Measurements from ENCODE around the gene PRPF19. TPM values are rescaled to one million over a fixed set of nuclear protein-coding genes. Genes with fewer than 3 reads are reported as not detected.

PRPF19 gene
- polyA plus RNA-seq, 1 of the 3 experiments (the other 2 are of a cell fraction) = 58.9 TPM

DNA sequence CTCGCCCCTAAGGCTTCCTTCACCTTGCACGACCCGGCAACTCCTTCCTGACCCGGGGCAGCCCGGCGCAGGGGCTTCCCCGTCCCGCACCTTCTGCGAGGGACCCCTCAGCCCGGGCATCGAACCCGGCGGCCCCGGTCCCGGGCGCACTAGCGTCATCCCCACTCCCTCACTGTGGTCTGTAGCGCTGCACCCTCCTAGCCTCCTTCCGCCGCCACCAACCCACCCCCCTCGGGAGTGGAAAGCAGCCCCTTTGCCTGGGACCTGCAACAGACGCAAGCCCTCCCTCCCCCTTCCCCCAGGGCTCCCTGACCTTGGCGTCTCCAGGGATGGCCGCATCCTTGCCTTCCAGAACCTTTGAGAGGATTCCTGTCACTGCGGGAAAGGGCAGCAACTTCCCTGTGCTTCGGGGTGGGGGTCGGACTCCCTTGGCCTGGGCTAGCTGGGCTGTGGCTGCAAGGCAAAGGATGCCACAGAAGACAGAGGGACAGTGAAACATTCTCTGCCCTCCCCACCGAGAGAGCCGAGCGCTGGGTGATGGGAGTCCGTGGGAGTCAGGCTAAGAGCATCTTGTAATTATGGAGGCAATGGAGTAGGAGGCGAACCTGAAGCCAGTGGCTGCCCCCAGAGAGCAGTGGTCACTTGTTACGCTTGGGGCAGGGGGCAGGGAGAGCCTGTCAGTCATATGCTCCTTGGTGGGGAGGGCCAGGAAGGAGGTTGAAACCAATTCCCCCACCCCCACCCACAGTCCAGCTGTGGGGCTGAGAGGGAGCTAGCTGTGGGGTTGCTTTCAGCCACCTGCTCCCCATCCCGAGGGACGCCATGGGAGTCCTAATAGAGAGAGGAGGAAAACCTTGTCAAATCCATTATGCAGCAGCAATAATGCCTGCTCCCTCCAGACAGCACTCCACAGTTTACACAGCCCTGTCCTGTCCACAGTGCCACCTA, 18.8 kb upstream of the PRPF19 start:
- TF ChIP-seq, protein P1, sequence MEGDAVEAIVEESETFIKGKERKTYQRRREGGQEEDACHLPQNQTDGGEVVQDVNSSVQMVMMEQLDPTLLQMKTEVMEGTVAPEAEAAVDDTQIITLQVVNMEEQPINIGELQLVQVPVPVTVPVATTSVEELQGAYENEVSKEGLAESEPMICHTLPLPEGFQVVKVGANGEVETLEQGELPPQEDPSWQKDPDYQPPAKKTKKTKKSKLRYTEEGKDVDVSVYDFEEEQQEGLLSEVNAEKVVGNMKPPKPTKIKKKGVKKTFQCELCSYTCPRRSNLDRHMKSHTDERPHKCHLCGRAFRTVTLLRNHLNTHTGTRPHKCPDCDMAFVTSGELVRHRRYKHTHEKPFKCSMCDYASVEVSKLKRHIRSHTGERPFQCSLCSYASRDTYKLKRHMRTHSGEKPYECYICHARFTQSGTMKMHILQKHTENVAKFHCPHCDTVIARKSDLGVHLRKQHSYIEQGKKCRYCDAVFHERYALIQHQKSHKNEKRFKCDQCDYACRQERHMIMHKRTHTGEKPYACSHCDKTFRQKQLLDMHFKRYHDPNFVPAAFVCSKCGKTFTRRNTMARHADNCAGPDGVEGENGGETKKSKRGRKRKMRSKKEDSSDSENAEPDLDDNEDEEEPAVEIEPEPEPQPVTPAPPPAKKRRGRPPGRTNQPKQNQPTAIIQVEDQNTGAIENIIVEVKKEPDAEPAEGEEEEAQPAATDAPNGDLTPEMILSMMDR (IDR thresholded peaks at IDR 0.05) = no peak
- TF ChIP-seq EP300 (IDR thresholded peaks at IDR 0.05; ENCODE audit: borderline replicate concordance in 1 of 2, low read depth in 1 of 2, low read length in 1 of 2) = peak in 1 of 2 experiments; percentile 70; a peak in 1 of 4 replicates
- no peak for TF ChIP-seq NRF1 (IDR thresholded peaks at IDR 0.05; ENCODE audit: low read depth, low read length)
- TF ChIP-seq, protein P2, sequence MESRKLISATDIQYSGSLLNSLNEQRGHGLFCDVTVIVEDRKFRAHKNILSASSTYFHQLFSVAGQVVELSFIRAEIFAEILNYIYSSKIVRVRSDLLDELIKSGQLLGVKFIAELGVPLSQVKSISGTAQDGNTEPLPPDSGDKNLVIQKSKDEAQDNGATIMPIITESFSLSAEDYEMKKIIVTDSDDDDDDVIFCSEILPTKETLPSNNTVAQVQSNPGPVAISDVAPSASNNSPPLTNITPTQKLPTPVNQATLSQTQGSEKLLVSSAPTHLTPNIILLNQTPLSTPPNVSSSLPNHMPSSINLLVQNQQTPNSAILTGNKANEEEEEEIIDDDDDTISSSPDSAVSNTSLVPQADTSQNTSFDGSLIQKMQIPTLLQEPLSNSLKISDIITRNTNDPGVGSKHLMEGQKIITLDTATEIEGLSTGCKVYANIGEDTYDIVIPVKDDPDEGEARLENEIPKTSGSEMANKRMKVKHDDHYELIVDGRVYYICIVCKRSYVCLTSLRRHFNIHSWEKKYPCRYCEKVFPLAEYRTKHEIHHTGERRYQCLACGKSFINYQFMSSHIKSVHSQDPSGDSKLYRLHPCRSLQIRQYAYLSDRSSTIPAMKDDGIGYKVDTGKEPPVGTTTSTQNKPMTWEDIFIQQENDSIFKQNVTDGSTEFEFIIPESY (IDR thresholded peaks at IDR 0.05; ENCODE audit: borderline replicate concordance, low read depth) = no peak
- TF ChIP-seq, protein P3, sequence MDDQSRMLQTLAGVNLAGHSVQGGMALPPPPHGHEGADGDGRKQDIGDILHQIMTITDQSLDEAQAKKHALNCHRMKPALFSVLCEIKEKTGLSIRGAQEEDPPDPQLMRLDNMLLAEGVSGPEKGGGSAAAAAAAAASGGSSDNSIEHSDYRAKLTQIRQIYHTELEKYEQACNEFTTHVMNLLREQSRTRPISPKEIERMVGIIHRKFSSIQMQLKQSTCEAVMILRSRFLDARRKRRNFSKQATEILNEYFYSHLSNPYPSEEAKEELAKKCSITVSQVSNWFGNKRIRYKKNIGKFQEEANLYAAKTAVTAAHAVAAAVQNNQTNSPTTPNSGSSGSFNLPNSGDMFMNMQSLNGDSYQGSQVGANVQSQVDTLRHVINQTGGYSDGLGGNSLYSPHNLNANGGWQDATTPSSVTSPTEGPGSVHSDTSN (IDR thresholded peaks at IDR 0.05) = no peak
- TF ChIP-seq TEAD4 (IDR thresholded peaks at IDR 0.05; ENCODE audit: borderline replicate concordance, insufficient read depth) = no peak
- no peak for TF ChIP-seq NFIC (IDR thresholded peaks at IDR 0.05; ENCODE audit: borderline replicate concordance)
- TF ChIP-seq YY1 (IDR thresholded peaks at IDR 0.05; ENCODE audit: low read depth) = no peak
- no peak for TF ChIP-seq RCOR1 (IDR thresholded peaks at IDR 0.05; ENCODE audit: low read length)
- 0 out of 2 replicates have a peak, but pooled peaks have one; percentile 37 for TF ChIP-seq MXI1 (IDR thresholded peaks at IDR 0.05; ENCODE audit: low read depth, low read length)
- TF ChIP-seq FOXM1 (IDR thresholded peaks at IDR 0.05; ENCODE audit: low read depth) = no peak
- TF ChIP-seq GATA2 (CRISPR knock-in tag; IDR thresholded peaks at IDR 0.05) = no peak
- ChIA-PET CTCF (interaction anchor here (1.9 to 5.8 kb wide), 2 partner anchors 9 to 26 kb away, joined by 6 to 21 read pairs; no protein-coding TSS in a partner anchor), POLR2A (no interaction called here)
- no peaks in the 10 kb centered on the region for H3F3A ChIP-seq (replicated peaks; ENCODE audit: insufficient read depth)
- WGBS (ENCODE audit: low lambda C conversion rate) = 4% methylated on average over 9 of the region's 35 CpGs
- peak overlapping the region; percentile 99 for H3K4me2 ChIP-seq
- H3K9ac ChIP-seq = peak overlapping the region; percentile 72; the same call in 1 of the 2 replicates
- DNase-seq = peak; percentile 80
- no peaks in the 10 kb centered on the region for H3K27me3 ChIP-seq (ENCODE audit: insufficient read depth)
- H4K20me1 ChIP-seq (ENCODE audit: insufficient read depth) = no peaks in the 10 kb centered on the region
- H3K4me1 ChIP-seq (ENCODE audit: control insufficient read depth in 1 of 2, insufficient read depth in 2 of 2, low read depth in 1 of 2, low read length in 1 of 2) = peaks cover 0 to 28% of the 10 kb centered on the region in 2 experiments; a peak in 3 of 4 replicates
- H3K79me2 ChIP-seq (ENCODE audit: insufficient read depth) = no peaks in the 10 kb centered on the region; the same call in 1 of the 2 replicates
- peaks cover 4 to 40% of the 10 kb centered on the region in 2 experiments for H3K36me3 ChIP-seq (replicated peaks in 1 of 2; ENCODE audit: control insufficient read depth in 1 of 2, insufficient read depth in 2 of 2, low read length in 1 of 2)
- H3K9me2 ChIP-seq = no peaks in the 10 kb centered on the region
- H3K4me3 ChIP-seq (ENCODE audit: low read depth in 2 of 2, low read length in 1 of 2) = peak overlapping the region; percentile 80 to 92
- peak overlapping the region in 1 of 2 experiments; percentile 82; a peak in 2 of 4 replicates for H3K27ac ChIP-seq (ENCODE audit: low read depth in 2 of 2, low read length in 1 of 2)
- H3K9me3 ChIP-seq = no peaks in the 10 kb centered on the region
- H2AFZ ChIP-seq (ENCODE audit: low read depth) = peak overlapping the region; percentile 85; the same call in 1 of the 2 replicates
